Esophagus muscularis mucosa (tissue), 4 donors: ENCODE measurements around the gene PDS5B. TPM values are rescaled to one million over a fixed set of nuclear protein-coding genes. Genes with fewer than 3 reads are reported as not detected.

ENCODE experiments used
- DNase-seq: peaks from one replicate; pipeline ENCODE4 v3.0.0-alpha.2; 2017; ENCODE audit errors: extremely low spot score
- H3K27ac ChIP-seq, 4 donors: fragments of 200-600 bp; sonication (generic); replicated peaks in 1 of 4; 1 replicate in 3 of 4; 2 replicates in 1 of 4; pipeline ENCODE4 v1.5.1; 2016 to 2019; ENCODE audit warnings: mild to moderate bottlenecking in 1 of 4
- H3K27me3 ChIP-seq, 4 donors: fragments of 200-600 bp; sonication (generic); one replicate each; pipeline versions ENCODE4 v1.5.1 to v1.6.0; 2016 to 2019
- H3K36me3 ChIP-seq, 4 donors: fragments of 200-600 bp; sonication (generic); one replicate each; pipeline ENCODE4 v1.5.1; 2016 to 2019
- H3K4me1 ChIP-seq, 4 donors: fragments of 200-600 bp; sonication (generic); one replicate each; pipeline ENCODE4 v1.5.1; 2016 to 2019
- H3K4me3 ChIP-seq, 4 donors: fragments of 200-600 bp; sonication (generic); 1 replicate in 2 of 4; 2 replicates in 2 of 4; pipeline ENCODE4 v1.5.1; 2016 to 2019; ENCODE audit warnings: mild to moderate bottlenecking in 4 of 4, moderate library complexity in 1 of 4
- H3K9me3 ChIP-seq, 4 donors: fragments of 200-600 bp; sonication (generic); 1 replicate in 3 of 4; 2 replicates in 1 of 4; pipeline ENCODE4 v1.5.1; 2016 to 2019
- CTCF ChIP-seq, 3 experiments: fragments of 200-600 bp in 2 of 3; fragments of 450-650 bp in 1 of 3; sonication (generic) in 2 of 3; IDR thresholded peaks; one replicate each; pipeline ENCODE4 v1.5.1; 2017 to 2019; ENCODE audit warnings: antibody characterized with exemption in 3 of 3, mild to moderate bottlenecking in 2 of 3, moderate library complexity in 1 of 3
- EP300 ChIP-seq: sonication (generic); formaldehyde crosslinking; IDR thresholded peaks from one replicate; pipeline ENCODE4 v1.6.1; 2017; ENCODE audit warnings: antibody characterized with exemption
- POLR2A ChIP-seq: fragments of 450-650 bp; IDR thresholded peaks from one replicate; pipeline ENCODE4 v1.6.1; 2017; ENCODE audit warnings: antibody characterized with exemption, moderate library complexity, mild to moderate bottlenecking, low read depth
- POLR2AphosphoS5 ChIP-seq, 2 donors: sonication (generic); formaldehyde crosslinking; IDR thresholded peaks; one replicate each; pipeline ENCODE4 v1.6.1; 2017; ENCODE audit warnings: antibody characterized with exemption in 2 of 2
- WGBS: methylation state at CpG from one replicate; pipeline ENCODE4 v1.1.5; 2018; 5-methylcytosine and 5-hydroxymethylcytosine counted together
- intact Hi-C: fragments of 100-400 bp; cut with DNase I; formaldehyde crosslinking; loops from one replicate; pipeline ENCODE4 v1.15.1; 2023
- total RNA-seq, 4 donors: library from RNA; depleted of rRNA; stranded (reverse); fragments of >200 nt; gene quantifications; one replicate each; pipeline versions ENCODE4 v1.1.0 to v1.2.1, GENCODE V29; 2016

The PDS5B gene
- total RNA-seq, 4 donors from 2014 or later = 33.1 to 58.6 (median 42.4) TPM

- 26% methylated on average over 5 of the region's 5 CpGs for WGBS
- intact Hi-C loops = loop anchor here (5.0 kb wide), 1 partner anchor 1134 kb away; no protein-coding TSS in a partner anchor
- no peak for DNase-seq
- H3K27me3 ChIP-seq = no peaks in the 10 kb centered on the region
- peak overlapping the region; percentile 92 to 97 (median 94) for H3K27ac ChIP-seq
- H3K4me3 ChIP-seq = peak overlapping the region; percentile 76 to 96 (median 82)
- H3K9me3 ChIP-seq = no peaks in the 10 kb centered on the region
- no peaks in the 10 kb centered on the region for H3K36me3 ChIP-seq
- peaks cover 17 to 54% (median 49%) of the 10 kb centered on the region in 4 donors for H3K4me1 ChIP-seq
- no peak for TF ChIP-seq POLR2A
- TF ChIP-seq POLR2AphosphoS5 (IDR thresholded peaks at IDR 0.05) = no peak
- TF ChIP-seq CTCF (IDR thresholded peaks at IDR 0.05) = no peak
- no peak for TF ChIP-seq EP300
Observed at GRCh38 chr13:32588736-32589135, 2.5 kb downstream of the PDS5B start.

- intact Hi-C loops = loop anchor here (5.0 kb wide), 1 partner anchor 1133 kb away; no protein-coding TSS in a partner anchor
- H3K4me3 ChIP-seq = peak overlapping the region; percentile 76 to 96 (median 82)
- WGBS = 25% methylated on average over 8 of the region's 8 CpGs
Observed at GRCh38 chr13:32589471-32589870, 3.2 kb downstream of the PDS5B start.

GRCh38 chr13:32590266-32590665 is 4.0 kb downstream of the PDS5B start:
- no peaks in the 10 kb centered on the region for H3K9me3 ChIP-seq
- TF ChIP-seq POLR2A (no peak), EP300 (no peak), POLR2AphosphoS5 (IDR thresholded peaks at IDR 0.05) (no peak), CTCF (IDR thresholded peaks at IDR 0.05) (no peak)
- H3K27ac ChIP-seq = peak overlapping the region; percentile 92 to 97 (median 94)
- H3K36me3 ChIP-seq = no peaks in the 10 kb centered on the region
- peaks cover 17 to 63% (median 57%) of the 10 kb centered on the region in 4 donors for H3K4me1 ChIP-seq
- no peak for DNase-seq
- WGBS = 39% methylated on average over 2 of the region's 2 CpGs
- peak overlapping the region in 2 of 4 donors; percentile 18 to 76 for H3K4me3 ChIP-seq
- intact Hi-C loops = no loop called here
- H3K27me3 ChIP-seq = no peaks in the 10 kb centered on the region

More at GRCh38 chr13:32589471-32589870, 3.2 kb downstream of the PDS5B start:
- no peak for TF ChIP-seq EP300
- no peak for TF ChIP-seq POLR2A
- no peak for TF ChIP-seq POLR2AphosphoS5 (IDR thresholded peaks at IDR 0.05)
- TF ChIP-seq CTCF (IDR thresholded peaks at IDR 0.05) = no peak
- Histone ChIP-seq H3K4me1 (peaks cover 17 to 60% (median 55%) of the 10 kb centered on the region in 4 donors), H3K9me3 (no peaks in the 10 kb centered on the region), H3K36me3 (no peaks in the 10 kb centered on the region), H3K27ac (peak overlapping the region; percentile 92 to 97 (median 94)), H3K27me3 (no peaks in the 10 kb centered on the region)
- no peak for DNase-seq

- DNase-seq = no peak
- H3K27me3 ChIP-seq = no peaks in the 10 kb centered on the region
- intact Hi-C loops = no loop called here
- H3K9me3 ChIP-seq = no peaks in the 10 kb centered on the region
- 93% methylated on average over 8 of the region's 8 CpGs for WGBS
- H3K27ac ChIP-seq = no peak overlapping the region
- TF ChIP-seq POLR2A (no peak), EP300 (no peak), CTCF (IDR thresholded peaks at IDR 0.05) (no peak), POLR2AphosphoS5 (IDR thresholded peaks at IDR 0.05) (no peak)
- no peaks in the 10 kb centered on the region for H3K36me3 ChIP-seq
- peaks cover 12 to 57% (median 55%) of the 10 kb centered on the region in 4 donors for H3K4me1 ChIP-seq
- H3K4me3 ChIP-seq = no peak overlapping the region
Observed at GRCh38 chr13:32592082-32592481, 5.8 kb downstream of the PDS5B start.

DNA sequence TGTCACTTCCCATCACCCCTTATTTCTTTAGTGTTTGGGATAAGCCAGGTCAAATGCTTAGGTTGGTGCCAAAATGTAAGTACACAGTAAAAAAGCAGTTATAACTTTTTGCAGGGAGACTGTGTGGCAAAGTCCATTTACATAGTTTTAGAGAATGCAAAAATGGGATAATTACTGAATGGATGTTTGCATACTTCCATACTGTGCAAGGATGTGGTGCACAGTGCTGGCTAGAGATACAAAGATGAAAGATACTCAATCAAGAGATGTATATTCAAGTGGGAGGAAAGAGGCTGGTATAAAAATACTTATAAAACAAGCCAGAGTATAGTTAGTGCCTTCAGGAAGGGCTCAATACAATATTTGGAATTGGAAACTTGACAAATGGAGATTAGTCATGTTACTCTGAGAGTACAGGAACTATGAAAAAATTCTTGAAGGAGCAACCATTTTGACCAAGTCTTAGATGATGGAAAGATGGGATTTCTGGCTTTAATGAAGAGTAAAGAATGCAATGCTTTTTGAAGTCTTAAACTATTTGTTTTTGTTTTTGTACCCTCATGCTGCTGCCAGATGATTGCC is 8.0 kb downstream of the PDS5B start:
- intact Hi-C loops = no loop called here
- DNase-seq = no peak
- Histone ChIP-seq H3K36me3 (no peaks in the 10 kb centered on the region), H3K9me3 (no peaks in the 10 kb centered on the region), H3K4me3 (no peak overlapping the region), H3K4me1 (peaks cover 8 to 48% (median 41%) of the 10 kb centered on the region in 4 donors), H3K27ac (no peak overlapping the region), H3K27me3 (no peaks in the 10 kb centered on the region)
- TF ChIP-seq EP300 (no peak), POLR2AphosphoS5 (IDR thresholded peaks at IDR 0.05) (no peak), POLR2A (no peak), CTCF (IDR thresholded peaks at IDR 0.05) (no peak)
